GM18868 (cell line): ENCODE measurements around the gene TSC2.
"Not testable (repeated sequence)": the region's sequence is repeated elsewhere in the genome, so short reads cannot be mapped to it uniquely, and the experiment has no call there.

Source experiments
- ATAC-seq: cut with Tn5 transposase; IDR thresholded peaks from one replicate; pipeline ENCODE4 v1.9.1; 2021; ENCODE audit warnings: mild to moderate bottlenecking, moderate library complexity; ENCODE audit not compliant: unreplicated experiment

The TSC2 gene

GRCh38 chr16:2101581-2101980, 53.8 kb downstream of the TSC2 start:
- not testable (repeated sequence) for ATAC-seq

- ATAC-seq, result no peak
Measured at GRCh38 chr16:2102471-2102870, 54.7 kb downstream of the TSC2 start.

GRCh38 chr16:2104464-2104863, 56.7 kb downstream of the TSC2 start:
- not testable (repeated sequence) for ATAC-seq

- ATAC-seq, result not testable (repeated sequence)
Measured at GRCh38 chr16:2105291-2105690, 57.5 kb downstream of the TSC2 start.

GRCh38 chr16:2105769-2106168, 58.0 kb downstream of the TSC2 start:
- not testable (repeated sequence) for ATAC-seq

- ATAC-seq, result not testable (repeated sequence)
Measured at GRCh38 chr16:2106211-2106610, 58.4 kb downstream of the TSC2 start.

- not testable (repeated sequence) for ATAC-seq
Measured at GRCh38 chr16:2107121-2107790, 59.5 kb downstream of the TSC2 start.

- ATAC-seq, result not testable (repeated sequence)
Measured at GRCh38 chr16:2107791-2108125, 60.0 kb downstream of the TSC2 start.

GRCh38 chr16:2108446-2109270, 60.9 kb downstream of the TSC2 start:
- not testable (repeated sequence) for ATAC-seq

- ATAC-seq, result not testable (repeated sequence)
Measured at GRCh38 chr16:2109271-2109580, 61.4 kb downstream of the TSC2 start.

- not testable (repeated sequence) for ATAC-seq
Measured at GRCh38 chr16:2109872-2110271, 62.1 kb downstream of the TSC2 start.

GRCh38 chr16:2110332-2111008, 62.7 kb downstream of the TSC2 start:
- ATAC-seq, result not testable (repeated sequence)

GRCh38 chr16:2111009-2111353, 63.2 kb downstream of the TSC2 start:
- ATAC-seq, result not testable (repeated sequence)

GRCh38 chr16:2111412-2112335, 63.9 kb downstream of the TSC2 start:
- not testable (repeated sequence) for ATAC-seq

- ATAC-seq, result not testable (repeated sequence)
Measured at GRCh38 chr16:2112539-2113106, 64.8 kb downstream of the TSC2 start.

GRCh38 chr16:2114225-2114624, 66.4 kb downstream of the TSC2 start:
- not testable (repeated sequence) for ATAC-seq

- not testable (repeated sequence) for ATAC-seq
Measured at GRCh38 chr16:2114885-2115590, 67.3 kb downstream of the TSC2 start.

- no peak for ATAC-seq
Measured at GRCh38 chr16:2115591-2115973, 67.8 kb downstream of the TSC2 start.

- not testable (repeated sequence) for ATAC-seq
Measured at GRCh38 chr16:2116428-2116827, 68.6 kb downstream of the TSC2 start.

GRCh38 chr16:2117341-2117740, 69.6 kb downstream of the TSC2 start:
- not testable (repeated sequence) for ATAC-seq
